OCI-LY3 (cell line): Measurements from ENCODE around the gene CEBPE.

ENCODE experiments used
- H2AFZ ChIP-seq: fragments of 200-600, 300-600 bp; shearing (Covaris generic); 2 replicates; pipeline ENCODE4 v1.6.0; 2014; ENCODE audit warnings: antibody characterized with exemption, low read depth, low read length
- H3K27ac ChIP-seq: fragments of 200-600, 300-600 bp; sonication (generic); 2 replicates; pipeline ENCODE4 v1.5.1; 2014; ENCODE audit warnings: mild to moderate bottlenecking, low read length, moderate library complexity, mixed read lengths
- H3K27me3 ChIP-seq: fragments of 200-600, 300-600 bp; sonication (generic); 2 replicates; pipeline ENCODE4 v1.6.1; 2014; ENCODE audit warnings: low read depth, low read length, mixed read lengths
- H3K36me3 ChIP-seq: fragments of 200-600, 300-600 bp; sonication (generic); replicated peaks from 2 replicates; pipeline ENCODE3; 2014; ENCODE audit warnings: low read depth, low read length, mixed read lengths
- H3K4me1 ChIP-seq: fragments of 300-600, 200-600 bp; sonication (generic); 2 replicates; pipeline ENCODE4 v1.6.1; 2014; ENCODE audit warnings: low read length, mixed read lengths
- H3K4me2 ChIP-seq: fragments of 200-600, 300-600 bp; sonication (generic); 2 replicates; pipeline ENCODE4 v1.6.1; 2014; ENCODE audit warnings: low read length, mixed read lengths
- H3K4me3 ChIP-seq: fragments of 300-600, 200-600 bp; sonication (generic); 2 replicates; pipeline ENCODE4 v1.5.1; 2014; ENCODE audit warnings: antibody characterized with exemption, mild to moderate bottlenecking, low read length, moderate library complexity
- H3K79me2 ChIP-seq: fragments of 300-600, 200-600 bp; shearing (Covaris generic); 2 replicates; pipeline ENCODE4 v1.6.1; 2014; ENCODE audit warnings: mild to moderate bottlenecking, low read length, mixed read lengths
- H3K9ac ChIP-seq: fragments of 300-600, 200-600 bp; shearing (Covaris generic); 2 replicates; pipeline ENCODE4 v1.6.0; 2014; ENCODE audit warnings: mild to moderate bottlenecking, low read length, moderate library complexity
- H3K9me3 ChIP-seq: fragments of 200-600, 300-600 bp; shearing (Covaris generic); 2 replicates; pipeline ENCODE4 v1.6.1; 2014; ENCODE audit warnings: low read length, mixed read lengths; ENCODE audit not compliant: insufficient read depth
- H4K20me1 ChIP-seq: fragments of 200-600, 300-600 bp; sonication (generic); 2 replicates; pipeline ENCODE4 v1.6.1; 2016; ENCODE audit warnings: low read length, mixed read lengths; ENCODE audit not compliant: insufficient read depth
- EZH2phosphoT487 ChIP-seq: fragments of 200-600 bp; shearing (Covaris generic); IDR thresholded peaks from 2 replicates; pipeline ENCODE4 v1.6.1; 2018; ENCODE audit warnings: antibody characterized with exemption, mixed run types, low read depth
- TF ChIP-seq, protein P1 (sequence below): fragments of 200-600, 300-600 bp; sonication (generic); IDR thresholded peaks from 2 replicates; pipeline ENCODE4 v1.5.1; 2014; ENCODE audit warnings: antibody characterized with exemption, low read length, low read depth

Gene CEBPE

DNA sequence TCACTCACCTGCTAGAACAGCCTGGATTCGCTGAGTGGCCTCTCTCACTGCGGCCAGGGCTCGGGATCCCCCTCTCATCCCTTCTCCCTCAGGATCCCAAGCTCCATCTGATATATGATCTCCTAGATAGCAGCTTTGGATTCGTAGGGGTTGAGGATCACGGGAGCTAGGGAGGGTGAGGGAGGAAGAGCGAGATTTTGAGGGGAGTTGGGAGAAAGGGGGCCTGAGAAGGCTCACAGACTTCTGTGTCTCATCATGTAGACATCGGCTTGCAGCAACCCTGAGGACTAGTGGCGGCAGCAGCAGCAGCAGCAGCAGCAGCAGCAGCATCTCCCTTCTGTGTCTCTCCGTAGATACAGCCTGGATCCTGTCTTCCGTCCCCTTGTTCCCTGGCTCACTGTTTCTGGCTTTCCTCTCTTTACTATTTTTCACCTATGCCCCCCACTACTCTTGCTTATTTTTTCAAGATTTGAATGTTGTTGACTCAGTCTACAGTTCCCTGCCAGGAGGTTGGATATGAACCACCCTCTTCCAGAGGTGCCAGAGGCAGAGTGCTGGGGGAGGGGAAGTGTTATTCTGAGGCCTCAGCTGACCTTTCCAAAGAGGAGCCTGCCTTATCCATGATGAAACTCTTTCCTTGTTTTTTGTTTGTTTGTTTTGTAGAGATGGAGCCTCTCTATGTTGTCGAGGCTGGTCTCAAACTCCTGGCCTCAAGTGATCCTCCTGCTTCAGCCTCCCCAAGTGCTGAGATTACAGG lies 14.3 kb downstream of the CEBPE start, which contains the start of gene CIROP:
TSS of gene CIROP (minus strand) at position 399 of the 757 bp plus-strand sequence. CDS start at position 330, 69 bp downstream.
- Histone ChIP-seq H3K9ac (no peak within 1 kb of the TSS), H3K4me1 (no peaks in the 10 kb centered on the region), H3K36me3 (no peaks in the 10 kb centered on the region), H3K27me3 (peaks cover 3% of the 10 kb centered on the region; the same call in 1 of the 2 replicates), H3K4me3 (no peak within 1 kb of the TSS), H2AFZ (no peak within 1 kb of the TSS), H3K27ac (no peak within 1 kb of the TSS), H3K4me2 (no peak within 1 kb of the TSS), H4K20me1 (no peaks in the 10 kb centered on the region), H3K9me3 (no peaks in the 10 kb centered on the region), H3K79me2 (no peaks in the 10 kb centered on the region)
- TF ChIP-seq, protein P1, sequence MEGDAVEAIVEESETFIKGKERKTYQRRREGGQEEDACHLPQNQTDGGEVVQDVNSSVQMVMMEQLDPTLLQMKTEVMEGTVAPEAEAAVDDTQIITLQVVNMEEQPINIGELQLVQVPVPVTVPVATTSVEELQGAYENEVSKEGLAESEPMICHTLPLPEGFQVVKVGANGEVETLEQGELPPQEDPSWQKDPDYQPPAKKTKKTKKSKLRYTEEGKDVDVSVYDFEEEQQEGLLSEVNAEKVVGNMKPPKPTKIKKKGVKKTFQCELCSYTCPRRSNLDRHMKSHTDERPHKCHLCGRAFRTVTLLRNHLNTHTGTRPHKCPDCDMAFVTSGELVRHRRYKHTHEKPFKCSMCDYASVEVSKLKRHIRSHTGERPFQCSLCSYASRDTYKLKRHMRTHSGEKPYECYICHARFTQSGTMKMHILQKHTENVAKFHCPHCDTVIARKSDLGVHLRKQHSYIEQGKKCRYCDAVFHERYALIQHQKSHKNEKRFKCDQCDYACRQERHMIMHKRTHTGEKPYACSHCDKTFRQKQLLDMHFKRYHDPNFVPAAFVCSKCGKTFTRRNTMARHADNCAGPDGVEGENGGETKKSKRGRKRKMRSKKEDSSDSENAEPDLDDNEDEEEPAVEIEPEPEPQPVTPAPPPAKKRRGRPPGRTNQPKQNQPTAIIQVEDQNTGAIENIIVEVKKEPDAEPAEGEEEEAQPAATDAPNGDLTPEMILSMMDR: no peak
- no peak for TF ChIP-seq EZH2phosphoT487

DNA sequence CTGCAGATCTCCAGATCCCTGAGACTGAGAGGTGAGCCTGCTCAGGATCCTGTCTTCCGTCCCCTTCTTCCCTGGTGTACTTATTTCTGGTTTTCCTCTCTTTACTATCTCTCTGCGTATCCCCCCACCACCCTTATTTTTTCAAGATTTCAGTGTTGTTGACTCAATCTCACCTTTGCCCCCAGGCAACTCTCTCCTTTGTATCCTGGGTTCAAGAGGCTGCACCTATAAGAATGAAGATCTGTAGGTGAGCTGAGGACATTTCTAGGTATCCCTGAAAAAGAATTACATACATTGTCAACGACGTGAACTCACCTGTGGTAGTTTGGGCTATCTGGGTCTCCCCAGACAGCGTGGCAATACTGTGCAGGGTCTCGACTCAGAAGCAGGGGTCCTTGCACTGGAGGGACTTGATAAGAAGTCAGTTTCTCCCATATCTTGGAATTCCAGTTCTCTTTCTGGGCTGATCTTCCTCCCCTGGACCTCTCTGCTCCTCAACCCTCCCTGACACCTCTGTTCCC lies 14.9 kb downstream of the CEBPE start:
- TF ChIP-seq EZH2phosphoT487: no peak
- TF ChIP-seq, protein P1: no peak
- Histone ChIP-seq H3K79me2 (no peaks in the 10 kb centered on the region), H3K9ac (no peak overlapping the region)

DNA sequence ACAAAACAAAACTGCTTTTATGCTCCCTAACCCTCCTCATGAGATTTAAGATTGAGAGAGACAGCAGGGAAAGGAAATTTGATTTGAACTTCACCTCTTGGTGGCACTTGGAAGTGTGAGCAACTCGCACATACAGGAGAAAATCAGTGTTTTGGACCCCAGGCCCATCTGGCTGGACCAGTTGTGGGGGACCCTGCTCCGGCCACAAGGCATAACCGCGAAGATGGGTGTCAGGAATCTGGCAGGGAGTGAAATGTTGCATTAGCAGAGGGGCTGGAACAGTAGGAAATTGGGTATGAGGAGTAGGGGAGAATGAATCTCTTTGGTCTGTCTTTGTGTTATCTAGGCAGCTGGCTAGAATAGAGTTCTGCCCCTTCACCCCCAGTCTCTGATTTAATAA lies 15.5 kb downstream of the CEBPE start:
- H4K20me1 ChIP-seq: no peaks in the 10 kb centered on the region
- H3K9ac ChIP-seq: no peak overlapping the region
- H3K9me3 ChIP-seq: no peaks in the 10 kb centered on the region
- H2AFZ ChIP-seq: no peak overlapping the region
- peaks cover 7% of the 10 kb centered on the region for H3K36me3 ChIP-seq
- H3K4me3 ChIP-seq: no peak overlapping the region
- no peak overlapping the region for H3K4me2 ChIP-seq
- H3K79me2 ChIP-seq: no peaks in the 10 kb centered on the region
- TF ChIP-seq, protein P1: no peak
- no peak for TF ChIP-seq EZH2phosphoT487
- no peaks in the 10 kb centered on the region for H3K4me1 ChIP-seq
- no peak overlapping the region for H3K27ac ChIP-seq
- no peaks in the 10 kb centered on the region for H3K27me3 ChIP-seq

More for the DNA sequence above, 14.9 kb downstream of the CEBPE start:
- Histone ChIP-seq H3K4me3 (no peak overlapping the region), H3K36me3 (peaks cover 1% of the 10 kb centered on the region), H3K4me1 (no peaks in the 10 kb centered on the region), H3K4me2 (no peak overlapping the region), H3K27ac (no peak overlapping the region), H3K9me3 (no peaks in the 10 kb centered on the region), H2AFZ (no peak overlapping the region), H3K27me3 (no peaks in the 10 kb centered on the region), H4K20me1 (no peaks in the 10 kb centered on the region)

DNA sequence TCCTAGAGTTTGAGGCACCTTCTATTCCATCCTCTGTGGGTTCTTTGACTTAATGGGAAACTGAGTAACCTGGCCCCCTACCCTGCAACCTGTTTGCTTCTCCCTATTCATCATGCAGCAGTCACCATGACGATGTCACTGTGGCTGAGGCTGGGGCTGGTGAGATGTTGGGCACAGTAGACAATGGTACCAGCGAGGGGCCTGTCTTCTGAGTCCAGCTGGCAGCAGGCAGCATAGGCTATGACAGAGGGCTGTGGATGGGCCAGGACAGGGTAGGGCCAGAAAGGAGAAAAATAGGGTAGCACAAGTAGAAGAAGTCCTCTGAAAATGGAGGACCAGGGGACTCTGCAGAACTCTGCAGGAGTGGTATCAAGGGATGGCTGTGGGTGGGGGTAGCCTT lies 16.3 kb downstream of the CEBPE start:
- Histone ChIP-seq H3K9me3 (no peaks in the 10 kb centered on the region), H4K20me1 (no peaks in the 10 kb centered on the region), H3K27me3 (no peaks in the 10 kb centered on the region), H3K36me3 (peaks cover 14% of the 10 kb centered on the region), H3K4me3 (no peak overlapping the region), H2AFZ (no peak overlapping the region), H3K27ac (no peak overlapping the region), H3K4me1 (no peaks in the 10 kb centered on the region), H3K9ac (no peak overlapping the region), H3K4me2 (no peak overlapping the region), H3K79me2 (peaks cover 5% of the 10 kb centered on the region; the same call in 1 of the 2 replicates)
- no peak for TF ChIP-seq EZH2phosphoT487
- TF ChIP-seq, protein P1: no peak
